GM12891 (cell line): Measurements from ENCODE around the gene NEK10.

Experiments
- POLR2A ChIP-seq: IDR thresholded peaks from 2 replicates; pipeline ENCODE4 v1.6.1; 2011; ENCODE audit warnings: low read depth, low read length, control low read depth
- POLR2AphosphoS5 ChIP-seq: IDR thresholded peaks from 2 replicates; pipeline ENCODE4 v1.6.1; 2011; ENCODE audit warnings: low read depth, low read length, control low read depth
- POU2F2 ChIP-seq: IDR thresholded peaks from 2 replicates; pipeline ENCODE4 v1.6.1; 2011; ENCODE audit warnings: low read depth, mild to moderate bottlenecking, control low read depth, low read length, moderate library complexity
- TAF1 ChIP-seq: IDR thresholded peaks from 2 replicates; pipeline ENCODE4 v1.6.1; 2011; ENCODE audit warnings: low read depth, low read length, control low read depth

- TF ChIP-seq POLR2A (no peak), TAF1 (no peak), POU2F2 (no peak), POLR2AphosphoS5 (no peak)
Measured at GRCh38 chr3:27160146-27160545, 209.0 kb downstream of the NEK10 start.
